Gastroesophageal sphincter (tissue), 3 donors: ENCODE data around the gene PROZ.

Experiments
- CTCF ChIP-seq, 4 experiments: fragments of 200-600 bp in 2 of 4; fragments of 450-650 bp in 2 of 4; sonication (generic) in 1 of 4; IDR thresholded peaks; one replicate each; pipeline ENCODE4 v1.5.1; 2017 to 2019; ENCODE audit warnings: antibody characterized with exemption in 4 of 4, mild to moderate bottlenecking in 2 of 4, moderate library complexity in 2 of 4
- POLR2A ChIP-seq, 2 donors: fragments of 450-650 bp; IDR thresholded peaks; one replicate each; pipeline ENCODE4 v1.6.1; 2017; ENCODE audit warnings: antibody characterized with exemption in 2 of 2, mild to moderate bottlenecking in 2 of 2, moderate library complexity in 1 of 2

- TF ChIP-seq CTCF (IDR thresholded peaks at IDR 0.05) (no peak), POLR2A (IDR thresholded peaks at IDR 0.05) (no peak)
Measured at GRCh38 chr13:113151745-113152690, 6.4 kb upstream of the PROZ start.
